Measurements from ENCODE around the gene SLC9A9. TPM values are rescaled to one million over a fixed set of nuclear protein-coding genes. Genes with fewer than 3 reads are reported as not detected.

The SLC9A9 gene
- polyA plus RNA-seq, 1 donor from 2014 or later, result 0.54 TPM

GRCh38 chr3:143382816-143383215 is 465.5 kb downstream of the SLC9A9 start:
- Histone ChIP-seq H3K9me2 (ENCODE audit: insufficient read depth, low read length) (no peaks in the 10 kb centered on the region), H3K79me2 (replicated peaks; ENCODE audit: insufficient read depth, low read length) (no peaks in the 10 kb centered on the region), H2AFZ (ENCODE audit: low read depth, low read length) (no peak overlapping the region), H3K4me2 (ENCODE audit: low read length) (no peak overlapping the region), H4K20me1 (ENCODE audit: insufficient read depth) (no peaks in the 10 kb centered on the region), H3K9me3 (ENCODE audit: low read length) (no peaks in the 10 kb centered on the region), H3K27ac (ENCODE audit: low read length) (no peak overlapping the region), H3K9ac (ENCODE audit: low read length) (no peak overlapping the region), H3F3A (ENCODE audit: insufficient read depth, low read length, poor library complexity, severe bottlenecking) (no peaks in the 10 kb centered on the region), H3K4me3 (ENCODE audit: low read length) (no peak overlapping the region), H3K36me3 (ENCODE audit: insufficient read depth, low read length) (no peaks in the 10 kb centered on the region), H3K27me3 (ENCODE audit: insufficient read depth, low read depth, low read length) (no peaks in the 10 kb centered on the region)
- no peak for TF ChIP-seq MXI1 (conservative IDR thresholded peaks at IDR 0.05; ENCODE audit: poor library complexity, severe bottlenecking)
- TF ChIP-seq RAD21 (conservative IDR thresholded peaks at IDR 0.05), result no peak
- TF ChIP-seq EZH2 (IDR thresholded peaks at IDR 0.05; ENCODE audit: borderline replicate concordance, insufficient read depth, low read length, poor library complexity, severe bottlenecking), result no peak
- no peak for TF ChIP-seq TAF1 (IDR thresholded peaks at IDR 0.05; ENCODE audit: low read depth)
- no peak for TF ChIP-seq CTCF (IDR thresholded peaks at IDR 0.05; ENCODE audit: poor library complexity, severe bottlenecking)
- TF ChIP-seq EP300 (conservative IDR thresholded peaks at IDR 0.05; ENCODE audit: poor library complexity, severe bottlenecking), result no peak
- no peak for TF ChIP-seq POLR2AphosphoS5 (IDR thresholded peaks at IDR 0.05)
- TF ChIP-seq SMC3 (conservative IDR thresholded peaks at IDR 0.05; ENCODE audit: poor library complexity), result no peak
- TF ChIP-seq REST (IDR thresholded peaks at IDR 0.05; ENCODE audit: borderline replicate concordance), result no peak

GRCh38 chr3:143380449-143380848 is 467.8 kb downstream of the SLC9A9 start:
- H3K27me3 ChIP-seq (ENCODE audit: insufficient read depth, low read depth, low read length), result no peaks in the 10 kb centered on the region
- H3K9me3 ChIP-seq (ENCODE audit: low read length), result no peaks in the 10 kb centered on the region
- H4K20me1 ChIP-seq (ENCODE audit: insufficient read depth), result no peaks in the 10 kb centered on the region
- H3K27ac ChIP-seq (ENCODE audit: low read length), result no peak overlapping the region
- no peaks in the 10 kb centered on the region for H3K79me2 ChIP-seq (replicated peaks; ENCODE audit: insufficient read depth, low read length)
- no peak overlapping the region for H3K4me3 ChIP-seq (ENCODE audit: low read length)
- no peaks in the 10 kb centered on the region for H3K36me3 ChIP-seq (ENCODE audit: insufficient read depth, low read length)
- no peak overlapping the region for H3K9ac ChIP-seq (ENCODE audit: low read length)
- no peaks in the 10 kb centered on the region for H3F3A ChIP-seq (ENCODE audit: insufficient read depth, low read length, poor library complexity, severe bottlenecking)
- no peaks in the 10 kb centered on the region for H3K9me2 ChIP-seq (ENCODE audit: insufficient read depth, low read length)
- H3K4me2 ChIP-seq (ENCODE audit: low read length), result no peak overlapping the region
- TF ChIP-seq TAF1 (IDR thresholded peaks at IDR 0.05; ENCODE audit: low read depth), result no peak
- no peak for TF ChIP-seq MXI1 (conservative IDR thresholded peaks at IDR 0.05; ENCODE audit: poor library complexity, severe bottlenecking)
- TF ChIP-seq RAD21 (conservative IDR thresholded peaks at IDR 0.05), result no peak
- TF ChIP-seq REST (IDR thresholded peaks at IDR 0.05; ENCODE audit: borderline replicate concordance), result no peak
- no peak for TF ChIP-seq EP300 (conservative IDR thresholded peaks at IDR 0.05; ENCODE audit: poor library complexity, severe bottlenecking)
- TF ChIP-seq CTCF (IDR thresholded peaks at IDR 0.05; ENCODE audit: poor library complexity, severe bottlenecking), result no peak
- no peak for TF ChIP-seq SMC3 (conservative IDR thresholded peaks at IDR 0.05; ENCODE audit: poor library complexity)
- no peak for TF ChIP-seq POLR2AphosphoS5 (IDR thresholded peaks at IDR 0.05)
- no peak for TF ChIP-seq EZH2 (IDR thresholded peaks at IDR 0.05; ENCODE audit: borderline replicate concordance, insufficient read depth, low read length, poor library complexity, severe bottlenecking)
- H2AFZ ChIP-seq (ENCODE audit: low read depth, low read length), result no peak overlapping the region
